IPS-18c (cell line): Measurements from ENCODE around the gene EML1.

Experiments used
- H3K4me3 ChIP-seq: 2 replicates; pipeline ENCODE4 v1.7.0; 2013; ENCODE audit warnings: low read depth, mild to moderate bottlenecking, low read length, moderate library complexity; ENCODE audit not compliant: insufficient read depth
- H3K9me3 ChIP-seq: one replicate; pipeline ENCODE4 v1.6.1; 2013; ENCODE audit warnings: mild to moderate bottlenecking, low read length, moderate library complexity; ENCODE audit not compliant: control insufficient read depth, insufficient read depth

The EML1 gene

GRCh38 chr14:99793213-99794150 is at the start of gene EML1:
EML1 (plus strand) TSS chr14:99793413; CDS start chr14:99793477, 64 bp downstream.
- H3K4me3 ChIP-seq, result peak within 1 kb of the TSS; percentile 50

GRCh38 chr14:99744199-99744872 is 48.9 kb upstream of the EML1 start:
- H3K9me3 ChIP-seq, result no peaks in the 10 kb centered on the region
- H3K4me3 ChIP-seq, result no peak overlapping the region

More at GRCh38 chr14:99793213-99794150, at the start of gene EML1:
- H3K9me3 ChIP-seq, result no peaks in the 10 kb centered on the region

GRCh38 chr14:99744873-99745224 is 48.4 kb upstream of the EML1 start:
- H3K4me3 ChIP-seq, result no peak overlapping the region
- no peaks in the 10 kb centered on the region for H3K9me3 ChIP-seq

- Histone ChIP-seq H3K4me3 (no peak overlapping the region), H3K9me3 (no peaks in the 10 kb centered on the region)
Observed at GRCh38 chr14:99745307-99745951, 47.8 kb upstream of the EML1 start.

GRCh38 chr14:99747167-99747566 is 46.0 kb upstream of the EML1 start:
- H3K9me3 ChIP-seq, result no peaks in the 10 kb centered on the region
- no peak overlapping the region for H3K4me3 ChIP-seq

GRCh38 chr14:99747582-99748330 is 45.5 kb upstream of the EML1 start:
- Histone ChIP-seq H3K9me3 (no peaks in the 10 kb centered on the region), H3K4me3 (no peak overlapping the region)

- no peak overlapping the region for H3K4me3 ChIP-seq
- no peaks in the 10 kb centered on the region for H3K9me3 ChIP-seq
Observed at GRCh38 chr14:99748529-99748928, 44.7 kb upstream of the EML1 start.

GRCh38 chr14:99749142-99749541 is 44.1 kb upstream of the EML1 start:
- H3K4me3 ChIP-seq, result no peak overlapping the region

GRCh38 chr14:99749763-99750715 is 43.2 kb upstream of the EML1 start:
- no peak overlapping the region for H3K4me3 ChIP-seq
- H3K9me3 ChIP-seq, result no peaks in the 10 kb centered on the region

More at GRCh38 chr14:99749142-99749541, 44.1 kb upstream of the EML1 start:
- H3K9me3 ChIP-seq, result no peaks in the 10 kb centered on the region

- H3K4me3 ChIP-seq, result no peak overlapping the region
- H3K9me3 ChIP-seq, result no peaks in the 10 kb centered on the region
Observed at GRCh38 chr14:99750746-99751450, 42.3 kb upstream of the EML1 start.

- Histone ChIP-seq H3K9me3 (no peaks in the 10 kb centered on the region), H3K4me3 (no peak overlapping the region)
Observed at GRCh38 chr14:99751539-99752485, 41.4 kb upstream of the EML1 start.

GRCh38 chr14:99752486-99753121 is 40.6 kb upstream of the EML1 start:
- Histone ChIP-seq H3K4me3 (no peak overlapping the region), H3K9me3 (no peaks in the 10 kb centered on the region)

- Histone ChIP-seq H3K4me3 (no peak overlapping the region), H3K9me3 (no peaks in the 10 kb centered on the region)
Observed at GRCh38 chr14:99753225-99754140, 39.7 kb upstream of the EML1 start.
